ENCODE results near the gene ACSL6.

Gene ACSL6

DNA sequence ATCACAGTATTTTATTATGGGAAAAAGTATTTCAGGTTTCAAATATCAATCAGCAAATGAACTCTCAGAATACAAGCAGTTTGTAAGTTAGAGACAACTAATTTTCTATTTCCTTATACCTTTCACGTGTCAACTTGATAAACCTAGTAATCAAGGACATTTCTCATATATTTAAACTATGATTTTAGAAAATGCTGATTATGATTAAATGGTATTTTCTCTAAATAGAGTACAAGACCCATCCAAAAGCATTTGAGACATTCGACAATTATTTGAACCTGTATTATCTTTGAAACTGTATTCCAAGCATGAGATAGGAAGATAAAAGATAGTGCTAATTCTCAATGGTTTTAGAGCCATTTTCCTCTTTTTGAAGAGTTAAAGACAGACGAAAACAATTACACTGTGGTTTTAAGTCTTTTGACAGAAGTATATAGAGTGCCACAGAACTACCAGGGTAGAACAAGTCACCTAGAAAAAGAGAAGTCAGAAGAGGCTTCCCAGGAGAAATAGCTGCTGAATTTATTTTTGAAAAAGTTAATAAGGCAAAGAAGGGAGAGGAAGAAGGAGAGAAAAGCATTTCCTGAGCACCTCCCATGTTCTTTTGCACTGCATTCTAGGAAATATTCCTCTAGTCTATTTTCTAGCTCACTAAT, 71.6 kb downstream of the ACSL6 start:
- H3K27me3 ChIP-seq (ENCODE audit: insufficient read depth, low read length, poor library complexity, severe bottlenecking), result no peaks in the 10 kb centered on the region
- H3K9me3 ChIP-seq (ENCODE audit: insufficient read depth, low read depth, low read length), result no peaks in the 10 kb centered on the region
- no peaks in the 10 kb centered on the region for H3K9me2 ChIP-seq (replicated peaks; ENCODE audit: low read depth, low read length)
- H2AFZ ChIP-seq (ENCODE audit: low read length), result no peak overlapping the region
- H4K20me1 ChIP-seq (ENCODE audit: insufficient read depth, low read length, poor library complexity, severe bottlenecking), result no peaks in the 10 kb centered on the region
- TF ChIP-seq, protein P1, sequence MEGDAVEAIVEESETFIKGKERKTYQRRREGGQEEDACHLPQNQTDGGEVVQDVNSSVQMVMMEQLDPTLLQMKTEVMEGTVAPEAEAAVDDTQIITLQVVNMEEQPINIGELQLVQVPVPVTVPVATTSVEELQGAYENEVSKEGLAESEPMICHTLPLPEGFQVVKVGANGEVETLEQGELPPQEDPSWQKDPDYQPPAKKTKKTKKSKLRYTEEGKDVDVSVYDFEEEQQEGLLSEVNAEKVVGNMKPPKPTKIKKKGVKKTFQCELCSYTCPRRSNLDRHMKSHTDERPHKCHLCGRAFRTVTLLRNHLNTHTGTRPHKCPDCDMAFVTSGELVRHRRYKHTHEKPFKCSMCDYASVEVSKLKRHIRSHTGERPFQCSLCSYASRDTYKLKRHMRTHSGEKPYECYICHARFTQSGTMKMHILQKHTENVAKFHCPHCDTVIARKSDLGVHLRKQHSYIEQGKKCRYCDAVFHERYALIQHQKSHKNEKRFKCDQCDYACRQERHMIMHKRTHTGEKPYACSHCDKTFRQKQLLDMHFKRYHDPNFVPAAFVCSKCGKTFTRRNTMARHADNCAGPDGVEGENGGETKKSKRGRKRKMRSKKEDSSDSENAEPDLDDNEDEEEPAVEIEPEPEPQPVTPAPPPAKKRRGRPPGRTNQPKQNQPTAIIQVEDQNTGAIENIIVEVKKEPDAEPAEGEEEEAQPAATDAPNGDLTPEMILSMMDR (conservative IDR thresholded peaks at IDR 0.05; ENCODE audit: low read length), result no peak
- no peak for TF ChIP-seq EZH2phosphoT487 (IDR thresholded peaks at IDR 0.05; ENCODE audit: borderline replicate concordance)
- no peaks in the 10 kb centered on the region for H3K4me1 ChIP-seq (ENCODE audit: insufficient read depth, low read length, poor library complexity, severe bottlenecking)
- no peaks in the 10 kb centered on the region for H3K36me3 ChIP-seq (ENCODE audit: insufficient read depth, low read length)
- no peaks in the 10 kb centered on the region for H3F3A ChIP-seq (ENCODE audit: low read depth)
- H3K4me3 ChIP-seq (ENCODE audit: low read length, poor library complexity, severe bottlenecking), result no peak overlapping the region
- H3K9ac ChIP-seq (ENCODE audit: low read depth, low read length, poor library complexity, severe bottlenecking), result no peak overlapping the region
- no peak overlapping the region for H3K4me2 ChIP-seq (ENCODE audit: low read depth, low read length, poor library complexity, severe bottlenecking)
- H3K79me2 ChIP-seq (ENCODE audit: insufficient read depth, low read length), result no peaks in the 10 kb centered on the region

DNA sequence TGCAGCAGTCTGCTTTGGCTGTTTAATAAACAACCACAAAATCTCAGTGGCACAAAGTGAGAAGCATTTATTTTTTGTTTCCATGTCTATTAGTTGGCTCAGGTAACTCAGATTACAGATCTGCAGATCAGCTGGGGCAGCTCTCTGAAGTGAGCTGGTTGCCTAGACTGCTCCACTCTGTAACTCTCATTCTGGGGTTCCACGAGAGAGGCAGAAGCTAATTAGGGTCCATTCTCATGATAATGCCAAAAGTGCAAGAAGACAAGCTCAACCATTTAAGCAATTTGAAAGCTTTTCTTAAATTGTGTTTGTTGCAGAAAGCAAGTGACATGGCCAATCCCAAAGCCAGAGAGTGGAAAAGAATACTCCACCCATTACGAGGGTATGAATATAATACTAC, 79.2 kb downstream of the ACSL6 start:
- no peaks in the 10 kb centered on the region for H3K4me1 ChIP-seq (ENCODE audit: insufficient read depth, low read length, poor library complexity, severe bottlenecking)
- no peaks in the 10 kb centered on the region for H3K36me3 ChIP-seq (ENCODE audit: insufficient read depth, low read length)
- no peaks in the 10 kb centered on the region for H3K9me2 ChIP-seq (replicated peaks; ENCODE audit: low read depth, low read length)
- H2AFZ ChIP-seq (ENCODE audit: low read length), result no peak overlapping the region
- H3K4me2 ChIP-seq (ENCODE audit: low read depth, low read length, poor library complexity, severe bottlenecking), result no peak overlapping the region
- no peak overlapping the region for H3K9ac ChIP-seq (ENCODE audit: low read depth, low read length, poor library complexity, severe bottlenecking)
- H3K27me3 ChIP-seq (ENCODE audit: insufficient read depth, low read length, poor library complexity, severe bottlenecking), result no peaks in the 10 kb centered on the region
- TF ChIP-seq, protein P1 (conservative IDR thresholded peaks at IDR 0.05; ENCODE audit: low read length), result no peak
- TF ChIP-seq EZH2phosphoT487 (IDR thresholded peaks at IDR 0.05; ENCODE audit: borderline replicate concordance), result no peak
- no peaks in the 10 kb centered on the region for H3F3A ChIP-seq (ENCODE audit: low read depth)
- no peak overlapping the region for H3K4me3 ChIP-seq (ENCODE audit: low read length, poor library complexity, severe bottlenecking)
- no peaks in the 10 kb centered on the region for H3K9me3 ChIP-seq (ENCODE audit: insufficient read depth, low read depth, low read length)
- no peaks in the 10 kb centered on the region for H4K20me1 ChIP-seq (ENCODE audit: insufficient read depth, low read length, poor library complexity, severe bottlenecking)
- no peaks in the 10 kb centered on the region for H3K79me2 ChIP-seq (ENCODE audit: insufficient read depth, low read length)

DNA sequence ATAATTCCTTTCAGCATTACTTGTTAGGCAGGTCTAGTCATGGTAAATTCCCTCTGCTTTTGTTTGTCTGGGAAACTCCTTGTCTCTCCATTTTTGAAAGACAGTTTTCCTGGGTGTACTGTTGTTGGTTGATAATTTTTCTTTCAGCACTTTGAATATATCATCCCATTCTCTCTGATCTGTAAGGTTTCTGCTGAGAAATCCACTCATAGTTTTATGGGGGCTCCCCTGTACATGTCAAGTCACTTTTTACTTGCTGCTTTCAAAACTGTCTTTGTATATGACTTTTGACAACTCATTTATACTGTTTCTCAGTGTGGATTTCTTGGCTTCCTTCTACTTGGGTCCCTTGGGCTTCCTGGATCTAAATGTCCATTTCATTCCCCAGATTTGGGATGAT, 82.5 kb downstream of the ACSL6 start:
- H3K9ac ChIP-seq (ENCODE audit: low read depth, low read length, poor library complexity, severe bottlenecking), result no peak overlapping the region
- TF ChIP-seq, protein P1 (conservative IDR thresholded peaks at IDR 0.05; ENCODE audit: low read length), result no peak
- TF ChIP-seq EZH2phosphoT487 (IDR thresholded peaks at IDR 0.05; ENCODE audit: borderline replicate concordance), result no peak

More for the DNA sequence above, 82.5 kb downstream of the ACSL6 start:
- H3K4me1 ChIP-seq (ENCODE audit: insufficient read depth, low read length, poor library complexity, severe bottlenecking), result no peaks in the 10 kb centered on the region
- no peaks in the 10 kb centered on the region for H3K79me2 ChIP-seq (ENCODE audit: insufficient read depth, low read length)
- H3K36me3 ChIP-seq (ENCODE audit: insufficient read depth, low read length), result no peaks in the 10 kb centered on the region
- H3K4me3 ChIP-seq (ENCODE audit: low read length, poor library complexity, severe bottlenecking), result no peak overlapping the region
- no peaks in the 10 kb centered on the region for H3F3A ChIP-seq (ENCODE audit: low read depth)
- H3K27me3 ChIP-seq (ENCODE audit: insufficient read depth, low read length, poor library complexity, severe bottlenecking), result no peaks in the 10 kb centered on the region
- H4K20me1 ChIP-seq (ENCODE audit: insufficient read depth, low read length, poor library complexity, severe bottlenecking), result no peaks in the 10 kb centered on the region
- H3K4me2 ChIP-seq (ENCODE audit: low read depth, low read length, poor library complexity, severe bottlenecking), result no peak overlapping the region
- no peak overlapping the region for H2AFZ ChIP-seq (ENCODE audit: low read length)
- no peaks in the 10 kb centered on the region for H3K9me2 ChIP-seq (replicated peaks; ENCODE audit: low read depth, low read length)
- H3K9me3 ChIP-seq (ENCODE audit: insufficient read depth, low read depth, low read length), result no peaks in the 10 kb centered on the region

All from Loucy (cell line).